ENCODE measurements around the gene KRT6B.

Gene KRT6B

DNA sequence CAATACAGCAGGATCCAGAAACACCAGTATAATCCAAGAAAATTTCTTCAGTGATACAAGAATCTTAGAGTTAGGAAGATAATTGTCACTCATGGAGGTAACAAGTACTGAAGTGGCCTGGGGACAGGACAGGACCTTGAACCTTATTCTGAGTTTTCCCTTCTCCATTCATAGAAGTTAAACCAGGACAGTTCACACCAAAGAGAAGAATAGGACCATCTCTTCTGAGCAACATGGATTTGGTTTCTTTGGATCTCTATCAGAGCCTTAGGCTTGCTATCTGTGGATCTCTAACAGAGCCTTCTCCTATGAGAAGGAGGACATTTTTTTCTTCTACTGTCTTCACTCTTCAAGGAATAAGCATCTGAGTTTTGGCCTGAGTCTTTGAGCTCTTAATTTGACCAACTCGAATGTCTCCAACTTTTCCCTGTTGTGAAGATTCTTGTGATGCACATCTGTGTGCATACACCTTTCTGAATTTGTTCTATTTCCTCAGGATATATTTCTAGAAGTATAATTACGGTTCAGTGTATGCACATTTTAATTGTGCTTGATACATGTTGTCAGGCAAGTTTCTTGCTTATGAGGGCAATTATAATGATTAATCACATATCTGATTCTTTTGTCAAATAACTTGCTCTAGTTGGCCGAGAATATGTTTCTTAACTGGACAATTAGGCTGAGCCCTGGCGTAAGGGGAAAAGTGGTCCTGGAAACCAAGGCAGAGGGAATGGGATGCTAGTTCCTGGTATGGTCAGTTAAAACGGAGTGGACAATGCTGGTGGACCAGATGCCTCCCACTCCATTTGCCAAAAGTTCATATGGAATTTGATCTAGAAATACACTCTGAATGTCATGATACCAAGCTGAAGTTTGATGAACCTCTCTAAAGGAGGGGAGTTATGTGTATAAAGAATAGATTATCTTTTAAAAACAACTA is 34.5 kb upstream of the KRT6B start:
- WGBS (ENCODE audit: extremely low coverage, insufficient coverage, low lambda C conversion rate) = no CpG with 5 or more reads among the region's 5 CpGs
- no peak overlapping the region for H2BK120ac ChIP-seq (ENCODE audit: low read depth, low read length)
- H3K4me3 ChIP-seq (ENCODE audit: low read length) = no peak overlapping the region
- no peak overlapping the region for H3K4me2 ChIP-seq (ENCODE audit: low read length)
- DNase-seq = no peak
- no peak overlapping the region for H3K18ac ChIP-seq (ENCODE audit: low read length)
- no peak overlapping the region for H3K56ac ChIP-seq (ENCODE audit: low read length)
- H4K5ac ChIP-seq (ENCODE audit: low read length) = no peak overlapping the region
- H3K27ac ChIP-seq (ENCODE audit: low read depth, low read length) = no peak overlapping the region
- no peaks in the 10 kb centered on the region for H3K36me3 ChIP-seq (ENCODE audit: control insufficient read depth, insufficient read depth, low read length)
- H2BK15ac ChIP-seq (replicated peaks; ENCODE audit: low read depth) = no peak overlapping the region
- no peak overlapping the region for H2BK5ac ChIP-seq (ENCODE audit: low read length)
- no peak overlapping the region for H3K23ac ChIP-seq (ENCODE audit: low read length)
- no peak overlapping the region for H2AK5ac ChIP-seq (ENCODE audit: low read length)
- H3K27me3 ChIP-seq (ENCODE audit: insufficient read depth, low read length, poor library complexity) = no peaks in the 10 kb centered on the region
- H3K79me2 ChIP-seq (ENCODE audit: control insufficient read depth, insufficient read depth, low read length) = no peaks in the 10 kb centered on the region
- H3K79me1 ChIP-seq (ENCODE audit: low read length) = no peaks in the 10 kb centered on the region
- H3K4me1 ChIP-seq (ENCODE audit: control insufficient read depth, low read depth, low read length) = no peaks in the 10 kb centered on the region
- no peak overlapping the region for H4K8ac ChIP-seq (ENCODE audit: low read depth, low read length)
- H3K4ac ChIP-seq (ENCODE audit: low read depth, low read length) = no peak overlapping the region
- H3K9ac ChIP-seq (ENCODE audit: low read length) = no peak overlapping the region

DNA sequence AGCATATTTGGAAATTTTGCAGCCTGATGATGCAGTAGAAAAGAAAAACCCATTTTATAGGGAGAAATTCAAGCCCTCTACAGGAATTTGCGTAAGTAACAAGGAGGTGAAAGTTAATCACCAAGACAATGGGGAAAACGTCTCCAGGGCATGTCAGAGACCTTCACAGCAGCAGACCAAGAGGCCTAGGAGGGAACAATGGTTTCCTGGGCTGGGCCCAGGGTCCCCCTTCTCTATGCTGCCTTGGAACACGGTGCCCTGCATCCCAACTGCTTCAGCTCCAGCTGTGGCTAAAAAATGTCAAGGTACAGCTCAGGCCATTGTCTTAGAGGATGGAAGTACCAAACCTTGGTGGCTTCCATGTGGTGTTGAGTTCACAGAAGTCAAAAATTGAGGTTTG is 28.1 kb upstream of the KRT6B start:
- H4K8ac ChIP-seq (ENCODE audit: low read depth, low read length) = no peak overlapping the region

DNA sequence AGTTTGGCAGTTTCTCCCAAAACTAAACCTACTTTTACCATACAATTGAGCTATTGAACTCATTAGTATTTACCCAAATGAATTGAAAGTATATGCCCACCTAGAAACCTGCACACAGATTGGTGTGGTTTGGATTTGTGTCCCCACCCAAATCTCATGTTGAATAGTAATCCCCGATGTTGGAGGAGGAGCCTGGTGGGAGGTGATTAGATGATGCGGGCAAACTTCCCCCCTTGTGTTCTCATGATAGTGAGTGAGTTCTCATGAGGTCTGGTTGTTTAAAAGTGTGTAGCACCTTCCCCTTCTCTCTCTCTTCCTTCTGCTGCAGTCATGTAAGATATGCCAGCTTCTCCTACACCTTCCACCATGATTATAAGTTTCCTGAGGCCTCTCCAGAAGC is 25.7 kb upstream of the KRT6B start:
- no peaks in the 10 kb centered on the region for H3K36me3 ChIP-seq (ENCODE audit: control insufficient read depth, insufficient read depth, low read length)
- H4K8ac ChIP-seq (ENCODE audit: low read depth, low read length) = no peak overlapping the region
- no peaks in the 10 kb centered on the region for H3K79me2 ChIP-seq (ENCODE audit: control insufficient read depth, insufficient read depth, low read length)
- H2BK120ac ChIP-seq (ENCODE audit: low read depth, low read length) = no peak overlapping the region
- H3K4me2 ChIP-seq (ENCODE audit: low read length) = no peak overlapping the region
- no peak overlapping the region for H2BK15ac ChIP-seq (replicated peaks; ENCODE audit: low read depth)
- no peaks in the 10 kb centered on the region for H3K79me1 ChIP-seq (ENCODE audit: low read length)
- WGBS (ENCODE audit: extremely low coverage, insufficient coverage, low lambda C conversion rate) = no CpG with 5 or more reads among the region's 2 CpGs
- H2AK5ac ChIP-seq (ENCODE audit: low read length) = no peak overlapping the region
- peak; percentile 11 for DNase-seq
- no peak overlapping the region for H3K4me3 ChIP-seq (ENCODE audit: low read length)
- H3K27me3 ChIP-seq (ENCODE audit: insufficient read depth, low read length, poor library complexity) = no peaks in the 10 kb centered on the region
- no peak overlapping the region for H3K27ac ChIP-seq (ENCODE audit: low read depth, low read length)
- H3K18ac ChIP-seq (ENCODE audit: low read length) = no peak overlapping the region
- H3K9ac ChIP-seq (ENCODE audit: low read length) = no peak overlapping the region
- H4K5ac ChIP-seq (ENCODE audit: low read length) = no peak overlapping the region
- no peak overlapping the region for H3K23ac ChIP-seq (ENCODE audit: low read length)
- no peak overlapping the region for H2BK5ac ChIP-seq (ENCODE audit: low read length)
- no peak overlapping the region for H3K56ac ChIP-seq (ENCODE audit: low read length)
- H3K4ac ChIP-seq (ENCODE audit: low read depth, low read length) = no peak overlapping the region
- H3K4me1 ChIP-seq (ENCODE audit: control insufficient read depth, low read depth, low read length) = no peaks in the 10 kb centered on the region

More for the DNA sequence above, 28.1 kb upstream of the KRT6B start:
- Histone ChIP-seq H3K27ac (ENCODE audit: low read depth, low read length) (no peak overlapping the region), H3K4me2 (ENCODE audit: low read length) (no peak overlapping the region), H2BK5ac (ENCODE audit: low read length) (no peak overlapping the region), H3K79me2 (ENCODE audit: control insufficient read depth, insufficient read depth, low read length) (no peaks in the 10 kb centered on the region), H3K79me1 (ENCODE audit: low read length) (no peaks in the 10 kb centered on the region), H4K5ac (ENCODE audit: low read length) (no peak overlapping the region), H2BK15ac (replicated peaks; ENCODE audit: low read depth) (no peak overlapping the region), H3K9ac (ENCODE audit: low read length) (no peak overlapping the region), H3K56ac (ENCODE audit: low read length) (no peak overlapping the region), H2AK5ac (ENCODE audit: low read length) (no peak overlapping the region), H3K18ac (ENCODE audit: low read length) (no peak overlapping the region), H3K4me1 (ENCODE audit: control insufficient read depth, low read depth, low read length) (no peaks in the 10 kb centered on the region), H3K4ac (ENCODE audit: low read depth, low read length) (no peak overlapping the region), H3K36me3 (ENCODE audit: control insufficient read depth, insufficient read depth, low read length) (no peaks in the 10 kb centered on the region), H3K27me3 (ENCODE audit: insufficient read depth, low read length, poor library complexity) (no peaks in the 10 kb centered on the region), H3K23ac (ENCODE audit: low read length) (no peak overlapping the region), H3K4me3 (ENCODE audit: low read length) (no peak overlapping the region), H2BK120ac (ENCODE audit: low read depth, low read length) (no peak overlapping the region)
- whole genome bisulfite sequencing (ENCODE audit: extremely low coverage, insufficient coverage, low lambda C conversion rate) = no CpG with 5 or more reads among the region's 3 CpGs
- DNase-seq = peak; percentile 9

DNA sequence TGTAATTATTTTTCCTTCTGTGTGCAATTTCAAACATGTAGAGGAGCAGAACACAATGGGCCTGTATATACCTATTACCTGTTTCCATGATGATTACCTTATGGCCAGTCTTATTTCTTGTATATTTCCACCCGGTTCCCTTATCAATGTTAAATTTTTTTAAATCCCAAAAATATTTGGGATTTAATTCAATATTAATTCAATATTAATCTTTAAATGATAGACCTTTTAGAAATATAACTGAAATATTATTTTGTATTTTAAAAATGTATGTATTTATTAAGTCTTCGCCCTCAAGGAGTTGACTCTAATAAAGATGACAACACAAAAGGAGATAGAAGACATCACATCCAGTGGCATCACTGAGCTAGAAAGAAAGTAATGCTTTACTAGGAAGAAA is 22.3 kb upstream of the KRT6B start:
- Histone ChIP-seq H2BK5ac (ENCODE audit: low read length) (no peak overlapping the region), H2BK120ac (ENCODE audit: low read depth, low read length) (no peak overlapping the region), H3K36me3 (ENCODE audit: control insufficient read depth, insufficient read depth, low read length) (no peaks in the 10 kb centered on the region), H3K79me1 (ENCODE audit: low read length) (no peaks in the 10 kb centered on the region), H3K4me2 (ENCODE audit: low read length) (no peak overlapping the region), H4K5ac (ENCODE audit: low read length) (no peak overlapping the region), H3K79me2 (ENCODE audit: control insufficient read depth, insufficient read depth, low read length) (no peaks in the 10 kb centered on the region), H3K9ac (ENCODE audit: low read length) (no peak overlapping the region), H3K4me1 (ENCODE audit: control insufficient read depth, low read depth, low read length) (no peaks in the 10 kb centered on the region), H2AK5ac (ENCODE audit: low read length) (no peak overlapping the region), H3K18ac (ENCODE audit: low read length) (no peak overlapping the region), H4K8ac (ENCODE audit: low read depth, low read length) (no peak overlapping the region), H3K23ac (ENCODE audit: low read length) (no peak overlapping the region), H3K4ac (ENCODE audit: low read depth, low read length) (no peak overlapping the region), H3K4me3 (ENCODE audit: low read length) (no peak overlapping the region), H3K27me3 (ENCODE audit: insufficient read depth, low read length, poor library complexity) (no peaks in the 10 kb centered on the region), H3K56ac (ENCODE audit: low read length) (no peak overlapping the region), H3K27ac (ENCODE audit: low read depth, low read length) (no peak overlapping the region), H2BK15ac (replicated peaks; ENCODE audit: low read depth) (no peak overlapping the region)
- DNase-seq = no peak
- 100% methylated on average over 1 of the region's 2 CpGs for WGBS (ENCODE audit: extremely low coverage, insufficient coverage, low lambda C conversion rate)

DNA sequence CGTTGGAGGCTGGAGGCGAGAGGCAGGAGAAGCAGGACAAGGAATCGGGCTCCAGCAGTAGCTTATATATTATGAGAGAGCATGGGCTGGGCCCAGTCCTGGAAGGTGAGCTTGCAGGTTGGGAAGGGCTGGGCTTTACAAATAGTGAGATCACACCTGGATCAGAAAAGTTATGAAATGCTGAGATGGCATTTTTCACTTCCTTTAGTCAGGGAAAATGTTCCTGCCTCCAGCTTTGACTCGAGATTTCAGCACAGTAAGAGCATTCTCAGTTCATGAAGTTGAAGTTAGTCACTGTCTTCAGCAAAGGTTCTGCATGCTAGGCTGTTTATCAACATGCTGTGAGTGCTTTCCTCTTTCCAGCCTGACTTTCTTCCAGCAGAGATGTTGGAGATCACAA is 21.8 kb upstream of the KRT6B start, which contains the start of gene KRT6C:
KRT6C (minus strand) TSS at position 38 of the 400 bp plus-strand sequence. CDS start 68 bp downstream, outside the sequence.
- H3K4ac ChIP-seq (ENCODE audit: low read depth, low read length) = no peak within 1 kb of the TSS
- no peaks in the 10 kb centered on the region for H3K27me3 ChIP-seq (ENCODE audit: insufficient read depth, low read length, poor library complexity)
- no peak within 1 kb of the TSS for H4K5ac ChIP-seq (ENCODE audit: low read length)
- no peak within 1 kb of the TSS for H2BK15ac ChIP-seq (replicated peaks; ENCODE audit: low read depth)
- H3K4me3 ChIP-seq (ENCODE audit: low read length) = no peak within 1 kb of the TSS
- whole genome bisulfite sequencing (ENCODE audit: extremely low coverage, insufficient coverage, low lambda C conversion rate) = no CpG with 5 or more reads among the region's 4 CpGs
- H3K79me1 ChIP-seq (ENCODE audit: low read length) = no peaks in the 10 kb centered on the region
- no peak for DNase-seq
- H3K23ac ChIP-seq (ENCODE audit: low read length) = no peak within 1 kb of the TSS
- H3K4me2 ChIP-seq (ENCODE audit: low read length) = no peak within 1 kb of the TSS
- H3K4me1 ChIP-seq (ENCODE audit: control insufficient read depth, low read depth, low read length) = no peaks in the 10 kb centered on the region
- H3K18ac ChIP-seq (ENCODE audit: low read length) = no peak within 1 kb of the TSS
- no peak within 1 kb of the TSS for H3K27ac ChIP-seq (ENCODE audit: low read depth, low read length)
- H3K9ac ChIP-seq (ENCODE audit: low read length) = no peak within 1 kb of the TSS
- no peaks in the 10 kb centered on the region for H3K36me3 ChIP-seq (ENCODE audit: control insufficient read depth, insufficient read depth, low read length)
- no peaks in the 10 kb centered on the region for H3K79me2 ChIP-seq (ENCODE audit: control insufficient read depth, insufficient read depth, low read length)
- no peak within 1 kb of the TSS for H2BK120ac ChIP-seq (ENCODE audit: low read depth, low read length)
- H3K56ac ChIP-seq (ENCODE audit: low read length) = no peak within 1 kb of the TSS
- H2AK5ac ChIP-seq (ENCODE audit: low read length) = no peak within 1 kb of the TSS
- H2BK5ac ChIP-seq (ENCODE audit: low read length) = no peak within 1 kb of the TSS
- H4K8ac ChIP-seq (ENCODE audit: low read depth, low read length) = no peak within 1 kb of the TSS

All from mesendoderm (in vitro differentiated cells).